ENCODE data around the gene NEK1. TPM values are rescaled to one million over a fixed set of nuclear protein-coding genes. Genes with fewer than 3 reads are reported as not detected.

NEK1 gene
- total and polyA plus RNA-seq, 8 donors, result 1.2 to 28.6 (median 5.5) TPM

DNA sequence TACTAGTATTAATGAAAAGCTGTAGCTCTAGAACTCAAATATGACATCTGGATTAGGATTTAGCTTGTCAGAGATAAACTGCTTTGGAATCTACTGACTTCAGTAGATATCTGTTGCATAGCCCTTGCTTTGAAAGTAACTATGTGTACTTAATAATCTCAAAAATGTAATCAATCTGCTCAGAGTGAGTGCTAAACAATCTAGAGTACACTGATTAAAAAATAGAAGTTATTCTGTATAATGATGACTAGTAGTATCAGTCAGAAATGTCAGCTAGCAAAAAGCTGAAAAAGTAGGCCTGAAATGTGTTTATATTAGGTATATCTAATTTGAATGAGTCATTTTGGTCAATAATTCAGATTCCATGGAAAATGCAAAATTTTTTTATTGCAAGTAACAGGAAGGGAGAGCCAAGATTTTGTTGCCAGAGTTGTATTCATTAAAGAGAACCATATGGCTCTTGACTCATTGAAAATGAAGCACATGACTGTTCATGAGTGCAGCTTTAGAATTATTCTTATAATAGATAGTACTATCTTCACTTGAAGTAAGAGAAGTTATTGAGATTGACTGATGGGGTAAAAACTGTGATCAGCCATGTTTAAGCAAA lies 28.0 kb upstream of the NEK1 start:
- DNase-seq, result peak in 1 of 2 donors; percentile 44
- no peaks in the 10 kb centered on the region for H3K9me3 ChIP-seq
- intact Hi-C loops (cut with DNase I; ENCODE audit: low total_unique reads), result no loop called here
- no peak overlapping the region for H3K27ac ChIP-seq
- TF ChIP-seq POLR2AphosphoS5 (IDR thresholded peaks at IDR 0.05), result no peak
- TF ChIP-seq POLR2A (IDR thresholded peaks at IDR 0.05), result no peak
- no peak for TF ChIP-seq CTCF (IDR thresholded peaks at IDR 0.05)
- TF ChIP-seq EP300 (IDR thresholded peaks at IDR 0.05), result no peak
- H3K36me3 ChIP-seq, result peaks cover 0 to 55% (median 43%) of the 10 kb centered on the region in 4 donors
- H3K4me1 ChIP-seq, result peaks cover 0 to 12% (median 2%) of the 10 kb centered on the region in 4 donors
- H3K27me3 ChIP-seq, result no peaks in the 10 kb centered on the region
- H3K4me3 ChIP-seq, result no peak overlapping the region

GRCh38 chr4:169634975-169635374 lies 22.6 kb upstream of the NEK1 start:
- WGBS, 5 donors, result 31 to 57% (median 42%) methylated on average over 1 of the region's 1 CpG
- peaks cover 0 to 26% (median 16%) of the 10 kb centered on the region in 4 donors for H3K36me3 ChIP-seq
- peak in 2 of 3 donors; percentile 75 to 78 for TF ChIP-seq POLR2AphosphoS5 (IDR thresholded peaks at IDR 0.05)
- no peak for TF ChIP-seq CTCF (IDR thresholded peaks at IDR 0.05)
- TF ChIP-seq POLR2A (IDR thresholded peaks at IDR 0.05), result no peak
- TF ChIP-seq EP300 (IDR thresholded peaks at IDR 0.05), result no peak
- H3K27ac ChIP-seq, result peak overlapping the region in 2 of 5 donors; percentile 2 to 43
- intact Hi-C loops (cut with DNase I; ENCODE audit: low total_unique reads), result no loop called here
- DNase-seq, result peak in 1 of 2 donors; percentile 92
- no peak overlapping the region for H3K4me3 ChIP-seq
- peaks cover 0 to 30% (median 16%) of the 10 kb centered on the region in 4 donors for H3K4me1 ChIP-seq
- H3K9me3 ChIP-seq, result no peaks in the 10 kb centered on the region
- no peaks in the 10 kb centered on the region for H3K27me3 ChIP-seq

GRCh38 chr4:169632896-169633295 lies 20.5 kb upstream of the NEK1 start:
- Histone ChIP-seq H3K4me1 (peaks cover 0 to 38% (median 16%) of the 10 kb centered on the region in 4 donors), H3K4me3 (no peak overlapping the region), H3K36me3 (peaks cover 0 to 17% (median 7%) of the 10 kb centered on the region in 4 donors), H3K27me3 (no peaks in the 10 kb centered on the region), H3K27ac (peak overlapping the region in 2 of 5 donors; percentile 9 to 28), H3K9me3 (no peaks in the 10 kb centered on the region)
- intact Hi-C loops (cut with DNase I; ENCODE audit: low total_unique reads), result no loop called here
- TF ChIP-seq EP300 (IDR thresholded peaks at IDR 0.05) (no peak), POLR2A (IDR thresholded peaks at IDR 0.05) (no peak), POLR2AphosphoS5 (IDR thresholded peaks at IDR 0.05) (no peak), CTCF (IDR thresholded peaks at IDR 0.05) (no peak)
- no peak for DNase-seq
- WGBS, 5 donors, result 74 to 85% (median 79%) methylated on average over 11 of the region's 11 CpGs

DNA sequence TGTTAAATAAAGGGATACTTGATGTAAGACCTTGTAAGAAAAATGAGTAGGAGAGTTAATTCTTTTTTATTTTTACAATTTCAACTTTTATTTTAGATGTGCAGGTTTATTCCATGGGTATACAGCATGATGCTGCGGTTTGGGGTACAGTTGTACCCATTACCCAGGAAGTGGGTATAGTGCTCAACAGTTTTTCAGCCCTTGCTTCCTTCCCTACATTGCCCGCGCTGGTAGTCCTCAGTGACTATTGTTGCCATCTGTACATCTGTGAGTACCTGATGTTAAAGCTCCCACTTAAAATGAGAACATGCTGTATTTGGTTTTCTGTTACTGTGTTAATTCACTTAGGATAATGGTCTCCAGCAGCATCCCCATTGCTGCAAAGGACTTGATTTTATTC lies 17.7 kb upstream of the NEK1 start:
- no peak for DNase-seq
- Histone ChIP-seq H3K27ac (no peak overlapping the region), H3K9me3 (no peaks in the 10 kb centered on the region), H3K4me3 (no peak overlapping the region), H3K36me3 (no peaks in the 10 kb centered on the region), H3K27me3 (no peaks in the 10 kb centered on the region), H3K4me1 (peaks cover 0 to 45% (median 27%) of the 10 kb centered on the region in 4 donors)
- TF ChIP-seq EP300 (IDR thresholded peaks at IDR 0.05), result no peak
- no peak for TF ChIP-seq POLR2A (IDR thresholded peaks at IDR 0.05)
- TF ChIP-seq POLR2AphosphoS5 (IDR thresholded peaks at IDR 0.05), result no peak
- TF ChIP-seq CTCF (IDR thresholded peaks at IDR 0.05), result no peak
- WGBS, 5 donors, result 92 to 97% (median 94%) methylated on average over 3 of the region's 3 CpGs
- intact Hi-C loops (cut with DNase I; ENCODE audit: low total_unique reads), result no loop called here

Data from stomach (tissue), 9 donors.